ENCODE results near the gene AGMO.

DNA sequence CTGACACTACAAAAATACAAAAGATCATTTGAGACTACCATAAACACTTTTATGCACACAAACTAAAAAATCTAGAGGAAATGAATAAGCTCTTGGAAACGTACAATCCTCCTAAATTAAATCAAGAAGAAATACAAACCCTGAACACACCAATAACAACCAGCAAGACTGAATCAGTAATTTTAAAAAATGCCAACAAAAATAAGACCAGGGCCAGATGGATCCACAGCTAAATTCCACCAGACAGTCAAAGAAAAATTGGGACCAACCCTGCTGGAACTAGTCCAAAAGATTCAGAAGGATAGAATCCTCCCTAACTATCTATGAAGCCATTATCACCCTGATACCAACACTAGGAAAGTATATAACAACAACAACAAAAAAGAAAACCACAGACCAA is 277.4 kb downstream of the AGMO start:
- TF ChIP-seq EZH2phosphoT487 (IDR thresholded peaks at IDR 0.05; ENCODE audit: low read depth), result no peak
- TF ChIP-seq, protein P1, sequence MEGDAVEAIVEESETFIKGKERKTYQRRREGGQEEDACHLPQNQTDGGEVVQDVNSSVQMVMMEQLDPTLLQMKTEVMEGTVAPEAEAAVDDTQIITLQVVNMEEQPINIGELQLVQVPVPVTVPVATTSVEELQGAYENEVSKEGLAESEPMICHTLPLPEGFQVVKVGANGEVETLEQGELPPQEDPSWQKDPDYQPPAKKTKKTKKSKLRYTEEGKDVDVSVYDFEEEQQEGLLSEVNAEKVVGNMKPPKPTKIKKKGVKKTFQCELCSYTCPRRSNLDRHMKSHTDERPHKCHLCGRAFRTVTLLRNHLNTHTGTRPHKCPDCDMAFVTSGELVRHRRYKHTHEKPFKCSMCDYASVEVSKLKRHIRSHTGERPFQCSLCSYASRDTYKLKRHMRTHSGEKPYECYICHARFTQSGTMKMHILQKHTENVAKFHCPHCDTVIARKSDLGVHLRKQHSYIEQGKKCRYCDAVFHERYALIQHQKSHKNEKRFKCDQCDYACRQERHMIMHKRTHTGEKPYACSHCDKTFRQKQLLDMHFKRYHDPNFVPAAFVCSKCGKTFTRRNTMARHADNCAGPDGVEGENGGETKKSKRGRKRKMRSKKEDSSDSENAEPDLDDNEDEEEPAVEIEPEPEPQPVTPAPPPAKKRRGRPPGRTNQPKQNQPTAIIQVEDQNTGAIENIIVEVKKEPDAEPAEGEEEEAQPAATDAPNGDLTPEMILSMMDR (IDR thresholded peaks at IDR 0.05; ENCODE audit: low read depth, low read length), result no peak

Data from OCI-LY3 (cell line).